H1 (cell line): ENCODE measurements around the gene CUL4A. TPM values are rescaled to one million over a fixed set of nuclear protein-coding genes. Genes with fewer than 3 reads are reported as not detected.

Experiments
- BRCA1 ChIP-seq: IDR thresholded peaks from 2 replicates; pipeline ENCODE4 v1.6.1; 2012; ENCODE audit warnings: low read depth, low read length, improper control_type of control experiment
- EGR1 ChIP-seq: IDR thresholded peaks from 2 replicates; pipeline ENCODE4 v1.6.1; 2011; ENCODE audit warnings: low read depth, low read length, borderline replicate concordance
- EP300 ChIP-seq, 2 experiments: IDR thresholded peaks; 1 replicate in 1 of 2; 2 replicates in 1 of 2; pipeline ENCODE4 v1.6.1; 2011 to 2012; ENCODE audit warnings: low read depth in 2 of 2, low read length in 2 of 2, mild to moderate bottlenecking in 2 of 2, borderline replicate concordance in 1 of 2, inconsistent platforms in 1 of 2, moderate library complexity in 1 of 2
- NRF1 ChIP-seq: IDR thresholded peaks from 2 replicates; pipeline ENCODE4 v1.6.1; 2011; ENCODE audit warnings: mild to moderate bottlenecking, low read depth, low read length, improper control_type of control experiment
- SP1 ChIP-seq: IDR thresholded peaks from 2 replicates; pipeline ENCODE4 v1.6.1; 2011; ENCODE audit warnings: low read depth, low read length
- TAF7 ChIP-seq: optimal IDR thresholded peaks from 2 replicates; pipeline ENCODE3; 2011; ENCODE audit warnings: low read depth, mild to moderate bottlenecking, inconsistent platforms, low read length, moderate library complexity, borderline replicate concordance
- polyA plus RNA-seq, 7 experiments: library from polyadenylated mRNA; depleted of rRNA in 3 of 7; stranded (reverse) in 5 of 7; unstranded in 2 of 7; fragments of >200 nt in 5 of 7; fragments of 200-250 nt in 2 of 7; gene quantifications; 1 replicate in 5 of 7; 2 replicates in 1 of 7; 4 replicates in 1 of 7; pipeline versions ENCODE4 v1.2.1 to v1.2.3, GENCODE V29; 2011 to 2013; ENCODE audit warnings: missing spikeins in 2 of 7, mixed read lengths in 2 of 7
- total RNA-seq: library from RNA; stranded (reverse); fragmentation: NEBNext Ultra II Directional; extraction: Animal tissue kit (Norgen Biotek cat#: 25700); gene quantifications from 2 replicates; pipeline ENCODE4 v1.2.1, GENCODE V29; 2021
- TF ChIP-seq, protein P1 (sequence below), 3 experiments: IDR thresholded peaks; 1 replicate in 2 of 3; 2 replicates in 1 of 3; pipeline versions ENCODE4 v1.5.1 to v1.6.1; 2011; ENCODE audit warnings: low read length in 3 of 3, mild to moderate bottlenecking in 3 of 3, inconsistent platforms in 2 of 3, low read depth in 1 of 3, moderate library complexity in 1 of 3; ENCODE audit not compliant: insufficient read depth in 1 of 3; ENCODE audit errors: control extremely low read depth in 1 of 3
- TF ChIP-seq, protein P2 (sequence below): fragments of 300-600 bp; sonication (generic); IDR thresholded peaks from 2 replicates; pipeline ENCODE4 v1.7.1; 2012; ENCODE audit warnings: low read length, moderate library complexity, mild to moderate bottlenecking, inconsistent platforms; ENCODE audit not compliant: insufficient replicate concordance

The CUL4A gene
- total and polyA plus RNA-seq, 2 of the 8 experiments (the other 6 are each of a cell fraction or from before 2014, with no cell fraction given) = 54.7 to 101 TPM

DNA sequence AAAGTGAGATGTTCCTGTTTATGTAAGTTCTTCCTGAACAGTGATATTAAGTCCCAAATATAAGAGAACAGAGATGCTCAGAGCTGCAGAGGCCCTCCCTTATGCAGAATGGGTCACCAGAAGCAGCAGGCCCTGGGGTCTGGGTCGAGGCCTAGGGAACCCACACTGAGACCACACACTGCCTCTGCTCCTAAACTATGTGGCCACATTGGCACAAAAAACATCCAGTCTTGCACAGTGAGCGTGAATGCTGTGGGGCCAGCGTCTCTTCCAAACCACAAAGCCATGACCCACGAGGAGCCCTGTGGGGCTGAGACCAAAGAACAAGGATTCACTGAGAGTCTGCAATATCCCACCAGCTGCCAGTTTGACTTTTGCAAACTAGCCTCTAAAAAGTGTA lies 27.4 kb upstream of the CUL4A start (continued):
- TF ChIP-seq TAF7 (no peak), NRF1 (no peak), EP300 (IDR thresholded peaks at IDR 0.05; ENCODE audit: borderline replicate concordance in 1 of 2, low read depth in 2 of 2, low read length in 2 of 2) (no peak), EGR1 (no peak), SP1 (no peak), BRCA1 (no peak)
- TF ChIP-seq, protein P1, sequence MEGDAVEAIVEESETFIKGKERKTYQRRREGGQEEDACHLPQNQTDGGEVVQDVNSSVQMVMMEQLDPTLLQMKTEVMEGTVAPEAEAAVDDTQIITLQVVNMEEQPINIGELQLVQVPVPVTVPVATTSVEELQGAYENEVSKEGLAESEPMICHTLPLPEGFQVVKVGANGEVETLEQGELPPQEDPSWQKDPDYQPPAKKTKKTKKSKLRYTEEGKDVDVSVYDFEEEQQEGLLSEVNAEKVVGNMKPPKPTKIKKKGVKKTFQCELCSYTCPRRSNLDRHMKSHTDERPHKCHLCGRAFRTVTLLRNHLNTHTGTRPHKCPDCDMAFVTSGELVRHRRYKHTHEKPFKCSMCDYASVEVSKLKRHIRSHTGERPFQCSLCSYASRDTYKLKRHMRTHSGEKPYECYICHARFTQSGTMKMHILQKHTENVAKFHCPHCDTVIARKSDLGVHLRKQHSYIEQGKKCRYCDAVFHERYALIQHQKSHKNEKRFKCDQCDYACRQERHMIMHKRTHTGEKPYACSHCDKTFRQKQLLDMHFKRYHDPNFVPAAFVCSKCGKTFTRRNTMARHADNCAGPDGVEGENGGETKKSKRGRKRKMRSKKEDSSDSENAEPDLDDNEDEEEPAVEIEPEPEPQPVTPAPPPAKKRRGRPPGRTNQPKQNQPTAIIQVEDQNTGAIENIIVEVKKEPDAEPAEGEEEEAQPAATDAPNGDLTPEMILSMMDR (IDR thresholded peaks at IDR 0.05; ENCODE audit: control extremely low read depth in 1 of 3, insufficient read depth in 1 of 3, low read depth in 1 of 3, low read length in 3 of 3) = no peak
- TF ChIP-seq, protein P2, sequence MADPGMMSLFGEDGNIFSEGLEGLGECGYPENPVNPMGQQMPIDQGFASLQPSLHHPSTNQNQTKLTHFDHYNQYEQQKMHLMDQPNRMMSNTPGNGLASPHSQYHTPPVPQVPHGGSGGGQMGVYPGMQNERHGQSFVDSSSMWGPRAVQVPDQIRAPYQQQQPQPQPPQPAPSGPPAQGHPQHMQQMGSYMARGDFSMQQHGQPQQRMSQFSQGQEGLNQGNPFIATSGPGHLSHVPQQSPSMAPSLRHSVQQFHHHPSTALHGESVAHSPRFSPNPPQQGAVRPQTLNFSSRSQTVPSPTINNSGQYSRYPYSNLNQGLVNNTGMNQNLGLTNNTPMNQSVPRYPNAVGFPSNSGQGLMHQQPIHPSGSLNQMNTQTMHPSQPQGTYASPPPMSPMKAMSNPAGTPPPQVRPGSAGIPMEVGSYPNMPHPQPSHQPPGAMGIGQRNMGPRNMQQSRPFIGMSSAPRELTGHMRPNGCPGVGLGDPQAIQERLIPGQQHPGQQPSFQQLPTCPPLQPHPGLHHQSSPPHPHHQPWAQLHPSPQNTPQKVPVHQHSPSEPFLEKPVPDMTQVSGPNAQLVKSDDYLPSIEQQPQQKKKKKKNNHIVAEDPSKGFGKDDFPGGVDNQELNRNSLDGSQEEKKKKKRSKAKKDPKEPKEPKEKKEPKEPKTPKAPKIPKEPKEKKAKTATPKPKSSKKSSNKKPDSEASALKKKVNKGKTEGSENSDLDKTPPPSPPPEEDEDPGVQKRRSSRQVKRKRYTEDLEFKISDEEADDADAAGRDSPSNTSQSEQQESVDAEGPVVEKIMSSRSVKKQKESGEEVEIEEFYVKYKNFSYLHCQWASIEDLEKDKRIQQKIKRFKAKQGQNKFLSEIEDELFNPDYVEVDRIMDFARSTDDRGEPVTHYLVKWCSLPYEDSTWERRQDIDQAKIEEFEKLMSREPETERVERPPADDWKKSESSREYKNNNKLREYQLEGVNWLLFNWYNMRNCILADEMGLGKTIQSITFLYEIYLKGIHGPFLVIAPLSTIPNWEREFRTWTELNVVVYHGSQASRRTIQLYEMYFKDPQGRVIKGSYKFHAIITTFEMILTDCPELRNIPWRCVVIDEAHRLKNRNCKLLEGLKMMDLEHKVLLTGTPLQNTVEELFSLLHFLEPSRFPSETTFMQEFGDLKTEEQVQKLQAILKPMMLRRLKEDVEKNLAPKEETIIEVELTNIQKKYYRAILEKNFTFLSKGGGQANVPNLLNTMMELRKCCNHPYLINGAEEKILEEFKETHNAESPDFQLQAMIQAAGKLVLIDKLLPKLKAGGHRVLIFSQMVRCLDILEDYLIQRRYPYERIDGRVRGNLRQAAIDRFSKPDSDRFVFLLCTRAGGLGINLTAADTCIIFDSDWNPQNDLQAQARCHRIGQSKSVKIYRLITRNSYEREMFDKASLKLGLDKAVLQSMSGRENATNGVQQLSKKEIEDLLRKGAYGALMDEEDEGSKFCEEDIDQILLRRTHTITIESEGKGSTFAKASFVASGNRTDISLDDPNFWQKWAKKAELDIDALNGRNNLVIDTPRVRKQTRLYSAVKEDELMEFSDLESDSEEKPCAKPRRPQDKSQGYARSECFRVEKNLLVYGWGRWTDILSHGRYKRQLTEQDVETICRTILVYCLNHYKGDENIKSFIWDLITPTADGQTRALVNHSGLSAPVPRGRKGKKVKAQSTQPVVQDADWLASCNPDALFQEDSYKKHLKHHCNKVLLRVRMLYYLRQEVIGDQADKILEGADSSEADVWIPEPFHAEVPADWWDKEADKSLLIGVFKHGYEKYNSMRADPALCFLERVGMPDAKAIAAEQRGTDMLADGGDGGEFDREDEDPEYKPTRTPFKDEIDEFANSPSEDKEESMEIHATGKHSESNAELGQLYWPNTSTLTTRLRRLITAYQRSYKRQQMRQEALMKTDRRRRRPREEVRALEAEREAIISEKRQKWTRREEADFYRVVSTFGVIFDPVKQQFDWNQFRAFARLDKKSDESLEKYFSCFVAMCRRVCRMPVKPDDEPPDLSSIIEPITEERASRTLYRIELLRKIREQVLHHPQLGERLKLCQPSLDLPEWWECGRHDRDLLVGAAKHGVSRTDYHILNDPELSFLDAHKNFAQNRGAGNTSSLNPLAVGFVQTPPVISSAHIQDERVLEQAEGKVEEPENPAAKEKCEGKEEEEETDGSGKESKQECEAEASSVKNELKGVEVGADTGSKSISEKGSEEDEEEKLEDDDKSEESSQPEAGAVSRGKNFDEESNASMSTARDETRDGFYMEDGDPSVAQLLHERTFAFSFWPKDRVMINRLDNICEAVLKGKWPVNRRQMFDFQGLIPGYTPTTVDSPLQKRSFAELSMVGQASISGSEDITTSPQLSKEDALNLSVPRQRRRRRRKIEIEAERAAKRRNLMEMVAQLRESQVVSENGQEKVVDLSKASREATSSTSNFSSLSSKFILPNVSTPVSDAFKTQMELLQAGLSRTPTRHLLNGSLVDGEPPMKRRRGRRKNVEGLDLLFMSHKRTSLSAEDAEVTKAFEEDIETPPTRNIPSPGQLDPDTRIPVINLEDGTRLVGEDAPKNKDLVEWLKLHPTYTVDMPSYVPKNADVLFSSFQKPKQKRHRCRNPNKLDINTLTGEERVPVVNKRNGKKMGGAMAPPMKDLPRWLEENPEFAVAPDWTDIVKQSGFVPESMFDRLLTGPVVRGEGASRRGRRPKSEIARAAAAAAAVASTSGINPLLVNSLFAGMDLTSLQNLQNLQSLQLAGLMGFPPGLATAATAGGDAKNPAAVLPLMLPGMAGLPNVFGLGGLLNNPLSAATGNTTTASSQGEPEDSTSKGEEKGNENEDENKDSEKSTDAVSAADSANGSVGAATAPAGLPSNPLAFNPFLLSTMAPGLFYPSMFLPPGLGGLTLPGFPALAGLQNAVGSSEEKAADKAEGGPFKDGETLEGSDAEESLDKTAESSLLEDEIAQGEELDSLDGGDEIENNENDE = no peak
